LNCaP clone FGC (cell line): ENCODE data around the gene HNRNPR.
A peak's percentile ranks its signal among the peaks of the same experiment; 100 is the strongest.

Experiments
- DNase-seq: peaks from one replicate; pipeline ENCODE4 v3.0.0-alpha.2; 2011; ENCODE audit warnings: low read depth
- H3K4me3 ChIP-seq: 2 replicates; pipeline ENCODE4 v1.5.1; 2011; ENCODE audit warnings: mild to moderate bottlenecking, low read depth, low read length, control low read depth
- CTCF ChIP-seq: IDR thresholded peaks from 2 replicates; pipeline ENCODE4 v1.5.1; 2012; ENCODE audit warnings: mild to moderate bottlenecking; ENCODE audit not compliant: control insufficient read depth, insufficient read depth; ENCODE audit errors: extremely low read depth

HNRNPR gene

GRCh38 chr1:23371987-23372880 lies 28.1 kb upstream of the HNRNPR start:
- no peak overlapping the region for H3K4me3 ChIP-seq
- no peak for TF ChIP-seq CTCF
- no peak for DNase-seq

GRCh38 chr1:23370709-23371584 lies 26.9 kb upstream of the HNRNPR start:
- no peak for TF ChIP-seq CTCF
- DNase-seq: no peak
- no peak overlapping the region for H3K4me3 ChIP-seq

- H3K4me3 ChIP-seq: peak overlapping the region; percentile 73; the same call in 1 of the 2 replicates
Observed at GRCh38 chr1:23370330-23370708, 26.2 kb upstream of the HNRNPR start.

GRCh38 chr1:23369335-23370013 lies 25.4 kb upstream of the HNRNPR start, which contains the start of gene ZNF436:
ZNF436 (minus strand) TSS chr1:23369836; CDS start chr1:23368005, 1,831 bp downstream.
- DNase-seq: no peak
- no peak for TF ChIP-seq CTCF
- H3K4me3 ChIP-seq: peak within 1 kb of the TSS; percentile 73

More at GRCh38 chr1:23370330-23370708, 26.2 kb upstream of the HNRNPR start:
- DNase-seq: no peak
- TF ChIP-seq CTCF: no peak

- H3K4me3 ChIP-seq: peak overlapping the region; percentile 73
- peak; percentile 17; the same call in 1 of the 2 replicates for TF ChIP-seq CTCF
- no peak for DNase-seq
Observed at GRCh38 chr1:23368562-23369334, 24.7 kb upstream of the HNRNPR start.
